ENCODE measurements around the gene HERC2.

Gene HERC2

DNA sequence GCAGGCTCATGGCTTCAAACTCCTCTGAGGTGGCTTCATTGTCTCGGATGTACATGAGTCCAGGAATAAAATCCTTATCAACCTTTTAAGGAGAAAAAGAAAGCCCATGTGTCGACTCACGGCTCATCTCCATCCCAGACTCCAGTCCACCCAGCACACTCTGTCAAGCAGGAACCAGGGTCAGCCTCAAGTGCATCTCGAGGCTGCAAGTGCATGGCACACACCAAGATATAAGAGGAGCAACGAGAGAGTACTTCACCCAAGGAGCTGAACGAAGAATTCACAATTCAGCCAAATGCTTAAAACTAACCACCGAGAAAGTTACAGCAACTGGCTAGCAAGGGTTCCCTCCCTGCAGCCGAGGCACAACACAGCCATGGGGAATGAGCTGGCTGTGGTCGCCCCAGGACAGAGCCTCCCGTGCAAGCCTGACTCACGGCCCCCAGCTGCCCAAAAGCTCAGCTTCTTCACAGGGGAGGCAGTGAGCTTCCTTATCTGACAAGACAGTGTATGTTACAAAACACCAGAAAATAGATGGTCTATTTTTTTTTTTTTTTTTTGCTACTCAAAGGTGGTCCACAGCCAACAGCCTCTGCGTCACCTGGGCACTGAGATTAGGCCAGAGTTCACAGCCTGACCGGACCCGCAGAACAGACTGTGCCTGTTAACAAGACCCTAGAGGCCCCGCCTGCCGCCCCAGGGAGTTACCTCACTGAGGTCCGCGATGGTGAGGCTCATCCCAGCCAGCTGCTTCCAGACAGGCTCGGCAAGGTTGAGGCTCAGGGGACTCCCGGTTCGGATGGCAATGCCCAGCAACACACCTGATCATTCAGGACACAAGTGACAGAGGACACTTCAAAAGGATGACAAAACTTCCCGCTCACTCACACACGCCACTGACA, 207.0 kb downstream of the HERC2 start:
- in situ Hi-C loops (cut with HindIII; ENCODE audit: low sequenced_read_pairs): no loop called here

DNA sequence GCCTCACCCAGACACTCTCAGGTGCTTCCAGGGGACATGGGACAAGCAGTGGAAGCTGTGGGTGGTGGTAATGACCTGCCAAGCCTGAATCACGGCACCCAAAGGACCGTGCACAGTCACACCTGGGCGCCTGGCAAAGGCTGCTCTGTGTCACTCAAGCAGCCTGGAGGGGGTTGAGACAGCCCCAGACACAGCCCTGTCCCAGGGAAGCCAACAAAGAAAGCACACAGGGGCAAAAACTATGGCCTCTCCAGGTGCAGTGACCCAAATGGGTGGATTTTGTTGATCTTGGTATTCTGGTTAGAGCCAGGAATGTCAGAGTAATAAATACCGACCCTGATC, 207.9 kb downstream of the HERC2 start:
- in situ Hi-C loops (cut with HindIII; ENCODE audit: low sequenced_read_pairs): no loop called here

DNA sequence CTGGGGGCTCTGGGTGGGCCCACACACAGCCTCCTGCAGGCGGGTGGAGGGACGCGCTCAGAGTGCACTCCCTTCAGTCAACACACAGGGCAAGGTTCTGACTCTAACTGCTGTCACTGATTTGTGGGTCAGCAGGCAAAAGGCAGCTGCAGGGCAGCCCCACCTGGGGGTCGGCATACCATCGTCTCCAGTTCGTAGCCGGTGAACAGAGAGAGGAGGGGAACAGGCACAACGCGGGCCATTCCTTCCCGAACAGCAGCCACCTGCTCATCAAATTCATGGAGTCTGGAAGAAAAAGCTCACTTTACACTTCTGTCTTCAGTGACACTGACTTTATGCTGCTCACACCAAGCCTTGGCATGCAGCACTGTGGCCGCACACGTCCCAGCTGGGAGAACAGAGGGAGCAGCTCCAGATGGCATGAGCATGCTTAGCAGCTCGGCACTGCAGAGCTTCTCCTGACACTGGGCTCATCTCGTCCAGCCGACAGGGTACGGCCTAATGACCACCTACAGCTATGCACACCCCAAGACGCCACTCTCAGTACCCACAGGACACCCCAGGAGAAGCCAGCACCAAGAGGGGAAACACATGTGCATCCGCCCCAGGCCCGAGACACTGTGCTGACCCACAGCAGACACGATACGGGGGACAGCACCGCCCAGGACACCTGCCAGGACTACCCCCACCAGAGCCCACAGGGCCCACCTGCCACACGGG, 208.4 kb downstream of the HERC2 start:
- in situ Hi-C loops (cut with HindIII; ENCODE audit: low sequenced_read_pairs): no loop called here

DNA sequence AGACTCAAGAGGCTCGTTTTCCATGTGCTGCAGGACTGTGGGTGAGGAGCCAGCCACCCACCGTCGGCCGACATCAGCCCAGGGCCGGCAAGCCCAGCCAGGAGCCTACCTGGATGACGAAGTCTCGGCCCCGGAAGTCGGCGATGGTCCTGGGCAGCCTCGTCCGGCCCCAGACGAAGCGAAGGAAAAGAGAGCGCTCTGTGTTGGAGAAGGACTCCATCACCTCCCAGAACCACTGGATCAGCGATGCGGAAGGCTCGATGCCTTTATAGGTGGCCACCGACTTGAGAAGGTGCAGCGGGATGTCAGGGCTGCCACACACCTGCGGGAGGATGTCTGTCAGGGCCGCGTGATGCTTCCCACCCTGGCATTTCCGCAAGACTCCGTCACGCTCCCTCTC, 209.0 kb downstream of the HERC2 start:
- in situ Hi-C loops (cut with HindIII; ENCODE audit: low sequenced_read_pairs): no loop called here

DNA sequence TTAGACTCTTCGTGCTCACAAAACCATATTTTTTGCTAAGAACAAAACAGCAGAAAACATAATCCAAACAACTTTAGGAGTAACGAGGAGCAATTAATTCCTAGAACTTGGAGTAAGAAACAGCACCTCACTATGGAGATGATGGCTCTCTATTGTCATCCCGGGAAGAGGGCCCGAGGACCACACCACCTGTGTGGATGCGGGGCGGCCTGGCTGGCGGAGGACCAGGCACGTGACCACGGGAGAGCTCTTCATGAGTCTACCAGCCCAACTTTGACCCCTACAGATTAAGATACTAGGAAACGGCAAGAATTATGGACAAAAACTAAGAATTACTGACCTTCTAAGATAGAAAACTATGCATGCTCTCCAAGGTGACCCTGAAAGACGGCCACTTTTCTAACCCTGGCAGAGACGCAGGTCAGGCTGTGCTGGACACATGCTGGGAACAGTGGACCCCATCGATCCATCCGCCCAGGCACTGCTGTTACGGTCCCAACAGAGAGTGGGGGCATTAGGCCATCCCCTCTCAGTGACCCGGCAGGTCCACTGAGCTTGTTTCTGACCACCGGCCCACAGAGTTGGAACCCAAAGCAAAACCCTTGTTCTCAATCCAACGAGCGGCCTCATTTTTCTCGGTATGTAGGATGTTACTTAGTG, 209.7 kb downstream of the HERC2 start:
- in situ Hi-C loops (cut with HindIII; ENCODE audit: low sequenced_read_pairs): no loop called here

DNA sequence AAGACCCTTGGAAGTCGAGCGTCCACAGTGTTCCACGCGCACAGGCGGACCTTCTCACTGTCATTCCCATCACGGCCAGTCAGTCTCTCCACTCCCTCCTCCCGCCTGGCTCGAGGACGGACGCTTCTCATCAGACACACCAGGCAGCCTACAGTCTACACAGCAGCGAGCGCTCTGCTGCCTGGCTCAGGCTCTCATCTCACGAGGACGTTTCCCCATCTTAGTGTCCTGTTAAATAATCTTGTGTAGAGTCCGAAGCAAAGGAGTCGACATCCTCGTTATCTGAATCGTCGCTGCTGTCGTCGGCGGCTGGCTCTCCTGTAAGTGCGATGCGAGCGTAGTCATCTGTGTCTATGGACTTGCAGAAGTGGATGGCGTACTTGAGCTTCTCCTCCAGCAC, 210.4 kb downstream of the HERC2 start:
- in situ Hi-C loops (cut with HindIII; ENCODE audit: low sequenced_read_pairs): no loop called here

DNA sequence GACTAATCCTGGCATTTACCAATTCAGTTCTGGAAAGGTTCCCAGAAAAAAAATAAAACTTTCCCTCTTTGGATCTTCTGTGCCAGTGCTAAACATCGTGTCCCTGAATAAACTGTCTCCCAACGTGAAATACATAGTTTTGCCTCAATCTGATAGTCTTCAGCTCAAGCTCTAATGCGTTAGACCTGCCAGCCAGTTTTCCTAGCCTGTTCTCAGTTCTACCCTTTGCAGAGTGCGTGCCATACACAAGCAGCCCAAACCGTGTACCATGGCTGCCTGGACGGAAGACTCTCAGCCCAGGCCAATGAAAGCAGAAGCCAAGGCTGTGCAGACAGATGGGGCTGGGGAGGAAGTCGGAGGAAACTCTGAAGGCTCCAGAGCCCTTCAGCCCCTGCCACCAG, 211.5 kb downstream of the HERC2 start:
- in situ Hi-C loops (cut with HindIII; ENCODE audit: low sequenced_read_pairs): no loop called here

DNA sequence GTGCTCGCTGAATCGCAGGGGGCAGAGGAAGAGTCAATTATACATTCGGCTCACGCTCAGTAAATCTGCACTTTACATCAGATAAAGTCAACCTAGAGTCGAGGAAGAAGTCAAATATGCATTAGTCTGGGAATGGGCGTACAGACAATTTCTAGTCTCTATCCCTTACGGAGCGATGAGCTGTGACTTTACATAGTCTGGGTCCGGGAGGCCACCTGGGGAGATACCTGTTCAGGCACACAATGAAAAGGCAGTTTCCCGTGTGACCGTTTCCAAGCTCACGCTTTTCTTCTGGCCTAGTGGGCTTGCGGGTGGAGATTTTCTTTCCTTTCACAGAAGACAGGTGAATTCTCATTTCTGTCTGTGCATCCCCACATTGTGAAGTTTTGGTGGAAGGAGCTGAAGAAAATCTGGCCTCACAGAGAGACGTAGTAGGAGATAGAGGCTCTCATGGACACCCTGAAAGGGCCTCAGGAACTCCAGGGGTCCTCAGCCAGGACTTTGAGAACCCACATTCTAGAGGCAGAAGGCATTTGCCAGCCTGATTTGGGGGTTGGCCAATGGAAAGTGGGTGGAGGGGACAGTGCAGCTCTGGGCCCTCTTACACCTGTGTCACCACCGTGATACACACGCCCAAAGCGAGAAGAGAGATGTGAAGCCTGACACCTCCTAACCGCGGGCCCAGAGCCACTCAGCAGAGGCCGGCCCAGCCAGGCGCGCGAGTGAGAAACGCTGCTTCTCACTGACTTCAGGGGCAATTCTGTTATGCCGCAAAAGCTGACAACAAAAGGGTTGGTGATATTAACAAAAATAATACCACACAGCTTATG, 212.1 kb downstream of the HERC2 start:
- in situ Hi-C loops (cut with HindIII; ENCODE audit: low sequenced_read_pairs): no loop called here

DNA sequence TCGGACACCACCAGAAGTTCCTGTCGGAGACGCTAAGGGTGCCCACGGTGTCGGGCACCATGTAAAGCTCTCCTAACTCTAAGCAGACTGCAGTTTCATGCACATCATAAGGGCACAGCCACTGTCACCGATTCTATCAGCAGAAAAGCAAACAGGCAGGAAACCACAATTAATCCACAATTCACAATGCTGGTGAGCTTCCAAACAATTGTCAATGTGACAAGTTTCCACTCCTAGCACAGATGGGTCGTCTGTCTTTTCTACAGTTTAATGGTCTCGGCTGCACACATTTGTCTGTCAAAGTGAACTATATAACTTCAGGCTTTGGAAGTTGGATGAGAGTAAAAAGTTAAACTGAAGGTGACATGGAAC, 214.1 kb downstream of the HERC2 start:
- in situ Hi-C loops (cut with HindIII; ENCODE audit: low sequenced_read_pairs): no loop called here

DNA sequence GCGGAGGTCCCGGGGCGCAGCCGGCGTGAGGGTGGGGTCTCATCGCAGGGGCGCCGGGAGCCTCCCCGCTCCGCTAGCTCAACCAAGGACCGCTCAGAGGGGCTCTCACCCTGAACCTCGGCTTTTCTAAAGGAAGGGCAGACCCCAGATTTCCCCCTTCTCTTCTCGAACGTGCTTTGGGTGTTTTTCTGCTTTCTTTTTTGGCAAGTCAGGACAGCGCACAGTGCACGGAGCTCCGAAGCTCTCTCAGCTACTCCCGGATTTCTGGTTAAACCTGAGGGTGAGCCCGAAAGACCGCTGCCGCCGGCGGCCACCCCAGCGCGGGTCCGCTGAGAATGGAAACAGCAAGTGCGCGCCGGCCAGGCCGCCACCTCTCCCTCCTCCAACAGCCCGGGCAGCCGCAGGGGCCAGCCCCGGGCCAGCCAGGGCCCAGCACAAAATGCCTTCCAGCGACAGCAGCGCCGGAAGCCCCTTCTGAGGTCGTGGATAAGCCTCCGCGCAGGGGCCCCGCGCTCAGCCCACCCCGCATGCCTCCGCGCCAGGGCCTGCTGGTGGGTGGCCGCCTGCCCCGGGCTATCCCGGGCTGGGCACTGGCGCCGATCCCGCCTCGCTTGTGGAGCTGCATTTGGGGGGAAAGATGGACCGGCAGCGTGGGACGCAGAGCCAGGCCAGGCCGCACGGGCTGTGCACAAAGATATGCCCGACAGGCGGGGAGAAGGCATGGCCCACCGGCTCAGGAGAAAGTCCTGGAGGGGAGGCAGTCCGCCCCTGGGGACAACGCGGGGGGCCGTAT, 214.7 kb downstream of the HERC2 start:
- in situ Hi-C loops (cut with HindIII; ENCODE audit: low sequenced_read_pairs): no loop called here

DNA sequence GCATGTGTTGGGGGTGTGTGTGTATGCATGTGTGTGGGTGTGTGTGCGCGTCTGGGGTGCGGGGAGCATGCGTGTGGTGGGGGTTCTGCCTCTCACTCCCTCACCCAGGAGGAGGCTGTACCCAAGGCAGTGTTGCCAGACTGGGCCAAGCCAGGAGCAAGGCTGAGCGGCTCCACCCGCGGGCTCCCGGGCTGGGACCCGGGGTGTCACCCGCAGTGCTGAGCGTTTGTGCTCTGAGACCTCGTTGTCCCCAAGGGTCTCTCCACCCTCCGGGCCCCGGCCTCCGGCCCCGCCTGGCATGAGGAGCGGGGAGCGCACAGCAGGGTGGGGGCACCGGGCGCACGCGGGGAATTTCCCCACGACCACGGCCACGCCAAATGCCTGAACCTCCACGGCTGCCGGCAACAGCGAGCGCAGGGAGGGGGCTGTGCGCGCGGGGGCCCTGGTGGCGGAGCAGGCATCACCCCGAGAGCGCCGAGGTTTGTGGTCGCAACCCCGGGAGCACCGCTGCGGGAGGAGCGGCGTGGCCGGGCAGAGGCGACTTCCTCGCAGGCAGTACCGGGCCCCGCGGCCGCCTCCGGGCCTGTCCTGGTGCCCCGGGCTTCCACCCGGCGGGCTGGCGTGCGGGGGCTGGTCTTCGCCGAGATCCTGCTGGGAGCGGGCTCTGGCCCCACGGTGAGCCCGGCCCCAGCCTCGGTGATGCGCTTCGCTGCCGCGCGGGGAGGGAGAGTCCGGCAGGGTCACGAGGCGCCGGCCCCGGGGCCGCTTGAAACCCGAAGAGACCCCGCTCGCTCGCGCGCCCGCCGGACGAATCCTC, 215.5 kb downstream of the HERC2 start:
- in situ Hi-C loops (cut with HindIII; ENCODE audit: low sequenced_read_pairs): no loop called here

DNA sequence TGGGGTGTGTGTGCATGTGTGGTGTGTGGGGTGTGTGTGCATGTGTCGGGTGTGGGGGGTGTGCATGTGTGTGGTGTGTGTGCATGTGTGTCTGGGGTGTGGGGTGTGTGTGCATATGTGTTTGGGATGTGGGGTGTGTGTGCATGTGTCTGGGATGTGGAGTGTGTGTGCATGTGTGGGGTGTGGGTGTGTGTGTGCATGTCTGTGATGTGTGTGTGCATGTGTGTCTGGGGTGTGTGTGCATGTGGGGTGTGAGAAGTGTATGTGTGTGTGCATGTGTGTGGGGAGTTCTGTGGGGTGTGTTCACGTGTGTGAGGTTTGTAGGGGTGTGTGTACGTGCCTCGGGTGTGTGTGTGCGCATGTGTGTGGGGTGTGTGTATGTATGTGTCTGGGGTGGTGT, 216.2 kb downstream of the HERC2 start:
- in situ Hi-C loops (cut with HindIII; ENCODE audit: low sequenced_read_pairs): no loop called here

DNA sequence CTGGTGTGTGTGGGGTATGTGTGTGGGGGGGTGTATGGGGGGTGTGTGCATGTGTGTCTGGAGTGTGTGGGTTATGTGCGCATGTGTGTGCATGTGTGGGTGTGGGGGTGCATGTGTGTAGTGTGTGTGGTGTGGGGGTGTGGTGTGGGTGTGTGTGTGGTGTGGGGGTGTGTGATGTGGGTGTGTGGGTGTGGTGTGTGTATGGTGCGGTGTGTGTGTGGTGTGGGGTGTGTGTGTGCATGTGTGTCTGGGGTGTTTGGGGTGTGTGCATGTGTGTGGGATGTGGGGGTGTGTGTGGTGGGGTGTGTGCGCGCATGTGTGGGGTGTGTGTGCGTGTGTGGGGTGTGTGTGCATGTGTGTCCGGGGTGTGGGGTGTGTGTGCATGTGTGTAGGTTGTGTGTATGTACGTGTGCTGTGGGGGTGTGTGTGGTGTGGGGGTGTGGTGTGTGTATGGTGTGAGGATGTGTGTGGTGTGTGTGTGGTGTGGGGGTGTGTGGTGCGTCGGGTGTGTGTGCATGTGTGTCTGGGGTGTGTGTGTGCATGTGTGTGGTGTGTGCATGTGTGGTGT, 216.7 kb downstream of the HERC2 start:
- in situ Hi-C loops (cut with HindIII; ENCODE audit: low sequenced_read_pairs): no loop called here

DNA sequence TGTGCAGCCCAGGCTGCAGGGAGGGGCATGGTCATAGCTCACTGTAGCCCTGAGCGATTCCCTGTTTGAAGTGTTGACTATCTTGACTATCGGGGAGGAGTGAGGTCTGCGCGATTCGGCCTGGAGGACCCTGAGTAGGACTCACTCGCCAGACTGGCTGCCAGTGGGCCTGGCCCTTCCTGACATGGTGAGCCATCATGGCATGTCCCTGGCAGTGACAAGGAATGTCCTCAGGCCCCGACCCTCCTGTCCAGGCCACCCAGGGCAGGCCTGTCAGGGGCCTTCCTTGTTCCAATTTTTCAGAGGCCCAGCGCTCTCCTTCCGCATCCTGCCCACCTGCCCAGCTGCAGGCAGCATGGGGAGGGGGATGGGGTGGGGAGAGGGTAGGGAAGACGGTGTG, 217.7 kb downstream of the HERC2 start:
- in situ Hi-C loops (cut with HindIII; ENCODE audit: low sequenced_read_pairs): no loop called here

DNA sequence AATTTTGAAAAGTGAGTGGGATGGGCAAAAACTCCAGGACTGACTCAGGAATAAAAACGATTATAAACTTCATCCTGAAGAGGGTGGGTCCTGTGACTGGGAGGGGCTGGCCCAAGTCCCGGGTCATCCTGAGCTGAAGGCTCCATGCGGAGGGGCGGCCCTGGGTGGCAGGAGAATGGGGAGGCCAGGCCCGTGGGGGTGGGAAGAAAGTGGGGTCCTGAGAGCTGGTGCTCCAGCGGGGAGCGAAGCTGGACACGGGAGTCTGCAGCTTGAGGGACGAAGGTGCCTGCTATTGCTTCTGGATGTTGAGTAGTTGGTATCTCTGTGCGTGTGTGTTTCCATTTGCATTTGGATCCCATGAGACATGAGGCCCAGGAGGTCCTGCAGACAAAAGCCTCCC, 218.1 kb downstream of the HERC2 start:
- in situ Hi-C loops (cut with HindIII; ENCODE audit: low sequenced_read_pairs): no loop called here

DNA sequence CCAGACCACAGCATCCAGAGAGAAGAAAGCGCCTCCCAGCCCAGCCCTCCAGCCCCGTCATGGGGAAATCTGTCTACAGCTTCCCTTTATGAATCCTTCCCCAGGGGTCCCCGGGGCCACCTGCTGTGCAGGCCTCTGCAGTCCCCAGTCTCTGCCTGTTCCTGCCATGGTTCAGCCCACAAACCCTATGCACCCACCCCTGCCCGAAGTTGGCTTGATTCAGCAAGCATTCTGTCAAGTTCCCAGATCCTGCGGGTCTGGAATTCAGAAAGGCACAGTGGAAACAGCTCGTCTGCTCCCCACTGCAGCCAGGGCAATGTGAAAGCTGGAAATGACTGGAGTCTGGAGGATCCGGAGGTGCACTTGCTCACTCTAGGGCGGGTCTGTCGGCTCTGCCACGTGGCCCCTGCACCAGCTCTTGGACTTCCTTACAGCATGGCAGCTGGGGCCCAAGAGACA, 220.0 kb downstream of the HERC2 start:
- in situ Hi-C loops (cut with HindIII; ENCODE audit: low sequenced_read_pairs): no loop called here

DNA sequence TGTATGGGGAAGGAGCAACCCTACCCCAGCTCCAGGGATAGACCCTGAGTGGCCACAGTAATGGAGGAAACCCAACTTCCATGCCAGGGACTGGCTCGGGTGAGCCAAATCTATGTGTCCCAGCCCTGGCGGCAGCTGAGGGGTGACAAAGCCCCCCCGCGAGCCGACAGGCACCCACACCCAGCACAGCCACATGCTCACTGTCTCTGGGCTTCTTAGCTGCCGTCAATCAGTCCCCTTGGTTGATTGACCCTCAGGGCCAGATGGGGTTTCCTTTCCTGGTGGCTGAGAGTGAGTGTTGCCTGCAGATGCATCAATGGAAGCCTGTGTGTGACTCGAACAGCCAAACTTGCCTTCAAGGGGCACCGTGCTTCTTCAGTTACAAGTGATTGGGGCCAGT, 220.8 kb downstream of the HERC2 start:
- in situ Hi-C loops (cut with HindIII; ENCODE audit: low sequenced_read_pairs): no loop called here

DNA sequence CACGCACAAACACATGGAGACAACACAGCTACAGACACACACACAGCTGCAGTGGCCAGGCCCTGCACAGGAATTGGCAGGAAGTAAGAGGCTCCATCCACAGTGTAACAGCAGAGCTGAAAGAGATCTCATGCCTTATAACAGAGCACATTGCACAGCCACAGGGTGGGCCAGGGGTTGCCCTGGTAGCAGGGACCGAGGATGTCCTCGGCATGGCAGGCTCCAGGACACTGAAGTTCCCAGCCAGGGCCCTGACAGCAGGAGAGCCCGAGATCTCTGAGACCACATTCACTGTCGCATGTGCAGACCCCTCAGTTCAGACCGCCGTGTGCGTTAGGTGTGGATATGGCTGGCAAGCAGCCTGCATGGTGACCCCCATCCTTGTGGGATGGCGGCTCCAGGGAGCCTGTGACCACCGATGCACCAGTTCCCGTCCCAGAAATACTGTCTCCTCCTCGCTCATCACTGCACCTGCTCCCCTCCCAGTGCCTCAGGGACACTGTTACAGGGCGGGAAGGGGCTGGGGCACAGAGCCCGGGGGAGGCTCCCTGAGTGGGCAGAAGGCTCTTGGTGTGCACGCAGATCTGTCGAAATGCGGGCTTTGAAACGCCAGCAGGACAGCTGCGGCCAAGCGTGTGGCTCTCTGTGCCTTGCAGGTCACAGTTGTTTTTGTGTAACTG, 221.3 kb downstream of the HERC2 start:
- in situ Hi-C loops (cut with HindIII; ENCODE audit: low sequenced_read_pairs): no loop called here
